Measurements from ENCODE around the gene FAM193B.

- TF ChIP-seq CTCF (IDR thresholded peaks at IDR 0.05) (no peak), EZH2 (IDR thresholded peaks at IDR 0.05; ENCODE audit: borderline replicate concordance, insufficient read depth, low read depth, low read length, poor library complexity, severe bottlenecking) (no peak)
Observed at GRCh38 chr5:177520271-177520670, 34.1 kb downstream of the FAM193B start.
